HepG2 (cell line): ENCODE measurements around the gene AATF. TPM values are rescaled to one million over a fixed set of nuclear protein-coding genes. Genes with fewer than 3 reads are reported as not detected.
A peak's percentile ranks its signal among the peaks of the same experiment; 100 is the strongest.

Experiments
- CSRNP1 ChIP-seq: sonication (generic); formaldehyde crosslinking; IDR thresholded peaks from 2 replicates; pipeline ENCODE4 v1.8.1; 2023; ENCODE audit warnings: mild to moderate bottlenecking, missing genetic modification reagents
- GABPA ChIP-seq, 2 experiments: IDR thresholded peaks; 2 replicates each; pipeline ENCODE4 v1.6.1; 2011 to 2016; ENCODE audit warnings: low read depth in 2 of 2, low read length in 1 of 2, missing biosample characterization in 1 of 2, missing genetic modification characterization in 1 of 2
- GMEB1 ChIP-seq: sonication (generic); formaldehyde crosslinking; IDR thresholded peaks from 2 replicates; pipeline ENCODE4 v1.5.1; 2020; ENCODE audit warnings: missing genetic modification reagents, mild to moderate bottlenecking, borderline replicate concordance
- ISL2 ChIP-seq: sonication (generic); formaldehyde crosslinking; IDR thresholded peaks from 2 replicates; pipeline ENCODE4 v1.5.0; 2020; ENCODE audit warnings: missing genetic modification reagents
- MEF2D ChIP-seq: sonication (generic); formaldehyde crosslinking; IDR thresholded peaks from 2 replicates; pipeline ENCODE4 v1.5.1; 2020; ENCODE audit warnings: mild to moderate bottlenecking, missing genetic modification reagents
- MTA1 ChIP-seq: sonication (generic); formaldehyde crosslinking; IDR thresholded peaks from 2 replicates; pipeline ENCODE4 v1.4.0; 2020; ENCODE audit warnings: missing genetic modification reagents, mild to moderate bottlenecking, borderline replicate concordance
- NFE2 ChIP-seq: sonication (generic); formaldehyde crosslinking; IDR thresholded peaks from 2 replicates; pipeline ENCODE4 v1.4.0; 2020; ENCODE audit warnings: missing genetic modification reagents
- NR2F6 ChIP-seq, 2 experiments: IDR thresholded peaks; 2 replicates each; pipeline ENCODE4 v1.6.1; 2016; ENCODE audit warnings: antibody characterized with exemption in 1 of 2, mild to moderate bottlenecking in 1 of 2
- NR3C1 ChIP-seq: sonication (generic); formaldehyde crosslinking; IDR thresholded peaks from 2 replicates; pipeline ENCODE4 v1.4.0; 2020; ENCODE audit warnings: missing genetic modification reagents
- PRMT3 ChIP-seq: sonication (generic); formaldehyde crosslinking; IDR thresholded peaks from 2 replicates; pipeline ENCODE4 v1.8.1; 2022; ENCODE audit warnings: low read depth, mild to moderate bottlenecking, moderate library complexity, missing genetic modification reagents, borderline replicate concordance
- PTBP1 ChIP-seq: fragments of 200-400 bp; formaldehyde crosslinking; IDR thresholded peaks from 2 replicates; pipeline ENCODE4 v1.6.1; 2018; ENCODE audit warnings: low read length, low read depth; ENCODE audit not compliant: poor library complexity, severe bottlenecking
- RFXAP ChIP-seq: sonication (generic); formaldehyde crosslinking; IDR thresholded peaks from 2 replicates; pipeline ENCODE4 v1.4.0; 2020; ENCODE audit warnings: missing genetic modification reagents, borderline replicate concordance
- SIN3A ChIP-seq: IDR thresholded peaks from 2 replicates; pipeline ENCODE4 v1.6.1; 2011; ENCODE audit warnings: low read depth, mild to moderate bottlenecking, control low read depth, low read length, borderline replicate concordance
- SIX1 ChIP-seq: sonication (generic); formaldehyde crosslinking; IDR thresholded peaks from 2 replicates; pipeline ENCODE4 v1.4.0; 2020; ENCODE audit warnings: missing genetic modification reagents, borderline replicate concordance
- SMARCC2 ChIP-seq: fragments of 450-650 bp; IDR thresholded peaks from 2 replicates; pipeline ENCODE4 v1.6.1; 2017; ENCODE audit warnings: antibody characterized with exemption, mild to moderate bottlenecking
- TRIM24 ChIP-seq: sonication (generic); formaldehyde crosslinking; IDR thresholded peaks from 2 replicates; pipeline ENCODE4 v1.8.0; 2022; ENCODE audit warnings: mild to moderate bottlenecking, missing genetic modification reagents
- U2AF2 ChIP-seq: fragments of 200-400 bp; formaldehyde crosslinking; IDR thresholded peaks from 2 replicates; pipeline ENCODE4 v1.6.1; 2017; ENCODE audit warnings: low read depth, mild to moderate bottlenecking, low read length
- XBP1 ChIP-seq: sonication (generic); formaldehyde crosslinking; IDR thresholded peaks from 2 replicates; pipeline ENCODE4 v1.5.0; 2020; ENCODE audit warnings: missing genetic modification reagents
- ZNF256 ChIP-seq: sonication (generic); formaldehyde crosslinking; conservative IDR thresholded peaks from 2 replicates; pipeline ENCODE4 v1.4.0; 2020; ENCODE audit warnings: missing genetic modification reagents
- ZNF281 ChIP-seq: sonication (generic); formaldehyde crosslinking; IDR thresholded peaks from 2 replicates; pipeline ENCODE4 v1.4.0; 2020; ENCODE audit warnings: missing genetic modification reagents, borderline replicate concordance
- ZNF790 ChIP-seq: sonication (generic); formaldehyde crosslinking; IDR thresholded peaks from 2 replicates; pipeline ENCODE4 v1.8.0; 2022; ENCODE audit warnings: missing genetic modification reagents, mild to moderate bottlenecking, borderline replicate concordance
- ZNF83 ChIP-seq: sonication (generic); formaldehyde crosslinking; IDR thresholded peaks from 2 replicates; pipeline ENCODE4 v1.4.0; 2020; ENCODE audit warnings: missing genetic modification reagents, mild to moderate bottlenecking, borderline replicate concordance
- polyA plus RNA-seq, 8 experiments: library from polyadenylated mRNA; depleted of rRNA in 3 of 8; stranded (reverse) in 7 of 8; unstranded in 1 of 8; fragments of >200 nt; fragmentation: Illumina TruSeq in 4 of 8; extraction: Trizol in 4 of 8; gene quantifications; 2 replicates each; pipeline versions ENCODE4 v1.2.1 to v1.2.3, GENCODE V29; 2011 to 2016; ENCODE audit warnings: low read depth in 4 of 8, missing spikeins in 1 of 8, mixed read lengths in 1 of 8; ENCODE audit not compliant: insufficient read depth in 1 of 8
- total RNA-seq, 5 experiments: library from RNA; depleted of rRNA; stranded (reverse); fragments of >200 nt; fragmentation: Illumina TruSeq; extraction: Trizol; gene quantifications; 2 replicates each; pipeline ENCODE4 v1.2.3, GENCODE V29; 2016; ENCODE audit warnings: low read depth in 1 of 5
- TF ChIP-seq, protein P1 (sequence below): sonication (generic); formaldehyde crosslinking; IDR thresholded peaks from 2 replicates; pipeline ENCODE4 v1.8.0; 2022; ENCODE audit warnings: missing genetic modification reagents, low read depth, mild to moderate bottlenecking, borderline replicate concordance

AATF gene
- total and polyA plus RNA-seq, 2 of the 13 experiments (the other 11 are each of a cell fraction or from before 2014, with no cell fraction given) = 9.1 to 53.3 TPM

DNA sequence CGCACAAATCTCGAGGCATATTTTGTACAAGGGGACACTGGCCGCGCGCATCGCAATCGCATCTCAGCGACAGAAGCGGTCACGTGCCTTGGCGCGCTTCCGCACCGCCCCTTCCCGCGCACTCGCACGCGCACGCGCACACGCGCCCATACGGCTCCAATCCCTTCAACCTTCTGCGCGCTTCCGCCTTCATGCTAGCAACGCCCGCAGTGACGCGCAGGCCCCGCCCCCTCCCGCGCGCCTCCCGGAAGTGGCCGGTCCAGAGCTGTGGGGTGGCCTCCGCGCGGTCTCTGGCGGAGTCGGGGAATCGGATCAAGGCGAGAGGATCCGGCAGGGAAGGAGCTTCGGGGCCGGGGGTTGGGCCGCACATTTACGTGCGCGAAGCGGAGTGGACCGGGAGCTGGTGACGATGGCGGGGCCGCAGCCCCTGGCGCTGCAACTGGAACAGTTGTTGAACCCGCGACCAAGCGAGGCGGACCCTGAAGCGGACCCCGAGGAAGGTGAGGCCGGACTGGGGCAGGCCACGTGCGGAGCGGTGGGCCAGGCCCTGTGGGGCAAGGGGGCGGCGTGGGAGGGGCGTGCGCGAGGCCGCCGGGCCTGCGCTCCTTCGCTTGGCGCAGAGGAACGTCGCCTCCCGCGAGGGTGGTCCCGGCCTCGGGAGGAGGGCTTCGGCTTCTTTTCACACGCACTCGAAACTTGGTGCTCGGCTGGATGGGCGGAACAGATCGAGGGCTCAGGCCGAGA is at the start of gene AATF (continued):
- TF ChIP-seq CSRNP1 (CRISPR knock-in tag) (peak; percentile 100), PTBP1 (no peak), ISL2 (peak; percentile 76; the same call in 1 of the 2 replicates), XBP1 (peak; percentile 90), GMEB1 (CRISPR knock-in tag) (peak; percentile 96), ZNF83 (peak; percentile 97), ZNF281 (peak; percentile 52), NR2F6 (IDR thresholded peaks at IDR 0.05) (no peak), NR2F6 (CRISPR knock-in tag; IDR thresholded peaks at IDR 0.05) (peak; percentile 70), NFE2 (CRISPR knock-in tag) (no peak), GABPA (IDR thresholded peaks at IDR 0.05; ENCODE audit: low read depth, low read length) (peak; percentile 67), GABPA (CRISPR knock-in tag; IDR thresholded peaks at IDR 0.05; ENCODE audit: low read depth) (peak; percentile 87), RFXAP (peak; percentile 96), NR3C1 (CRISPR knock-in tag) (no peak), SIX1 (CRISPR knock-in tag) (peak; percentile 10), MEF2D (CRISPR knock-in tag) (peak; percentile 98), ZNF256 (peak; percentile 95; the same call in 1 of the 2 replicates), SIN3A (peak; percentile 88; the same call in 1 of the 2 replicates), MTA1 (peak; percentile 87; the same call in 1 of the 2 replicates), ZNF790 (peak; percentile 99), U2AF2 (no peak), SMARCC2 (no peak), TRIM24 (no peak), PRMT3 (CRISPR knock-in tag) (peak; percentile 96; the same call in 1 of the 2 replicates)
- TF ChIP-seq, protein P1, sequence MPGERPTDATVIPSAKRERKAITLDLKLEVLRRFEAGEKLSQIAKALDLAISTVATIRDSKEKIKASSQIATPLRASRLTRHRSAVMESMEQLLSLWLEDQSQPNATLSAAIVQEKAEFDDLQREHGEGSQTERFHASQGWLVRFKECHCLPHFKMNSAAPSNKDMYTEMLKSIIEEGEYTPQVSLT (CRISPR knock-in tag) = peak; percentile 99
